ENCODE results near the gene CPN2. TPM values are rescaled to one million over a fixed set of nuclear protein-coding genes. Genes with fewer than 3 reads are reported as not detected.

The CPN2 gene
- polyA plus RNA-seq, 1 experiment: not detected

DNA sequence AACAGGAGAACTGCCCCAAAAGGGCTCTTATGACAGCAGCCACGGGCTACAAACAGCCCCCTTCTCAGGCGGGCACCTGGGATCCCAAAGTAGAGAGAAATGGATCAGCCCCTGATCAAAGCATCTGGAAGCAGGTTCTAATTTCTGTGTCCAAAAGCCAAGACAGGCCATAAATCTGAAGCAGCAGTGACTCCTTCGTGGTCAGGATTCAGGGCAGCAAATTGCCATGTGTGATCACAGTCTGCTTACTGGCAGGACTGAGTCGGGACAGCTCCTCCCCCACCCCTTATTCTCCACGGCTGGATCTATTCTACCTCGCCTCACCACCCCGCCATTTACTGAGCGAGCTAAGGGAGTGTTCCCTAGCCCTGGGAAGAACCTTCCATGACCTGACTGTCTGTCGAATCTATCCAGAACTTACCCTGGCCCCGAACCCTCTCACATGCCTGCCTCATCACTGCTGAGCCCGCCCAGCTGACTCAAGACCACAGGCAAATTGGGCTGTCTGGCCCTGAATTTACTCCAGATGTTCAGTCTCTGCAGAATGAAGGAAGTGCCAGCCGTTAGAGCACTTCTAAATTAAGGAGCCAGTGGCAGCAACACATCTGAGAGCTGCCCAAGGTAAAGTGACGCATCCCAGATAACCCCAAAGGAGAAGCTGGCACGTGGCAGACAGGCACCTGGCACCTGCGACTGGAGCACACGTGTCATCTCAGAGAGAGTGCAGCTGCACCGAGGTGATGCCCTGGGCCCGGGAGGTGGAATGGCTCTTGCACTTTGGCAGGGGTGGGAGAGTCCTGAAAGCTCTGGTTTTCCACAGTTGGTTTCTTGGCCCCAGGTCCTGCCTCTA is 17.1 kb upstream of the CPN2 start:
- ChIA-PET CTCF (interaction anchor here (0.6 to 3.2 kb wide), 6 partner anchors 10 to 1539 kb away, joined by 3 to 16 read pairs (median 3); no protein-coding TSS in a partner anchor), POLR2A (no interaction called here)
- DNase-seq (ENCODE audit: low read depth): peak; percentile 69
- no peak overlapping the region for H3K4me3 ChIP-seq (ENCODE audit: low read depth, low read length)
- H3K27me3 ChIP-seq (ENCODE audit: control insufficient read depth, insufficient read depth, low read length): peaks cover 2% of the 10 kb centered on the region
- TF ChIP-seq, protein P1, sequence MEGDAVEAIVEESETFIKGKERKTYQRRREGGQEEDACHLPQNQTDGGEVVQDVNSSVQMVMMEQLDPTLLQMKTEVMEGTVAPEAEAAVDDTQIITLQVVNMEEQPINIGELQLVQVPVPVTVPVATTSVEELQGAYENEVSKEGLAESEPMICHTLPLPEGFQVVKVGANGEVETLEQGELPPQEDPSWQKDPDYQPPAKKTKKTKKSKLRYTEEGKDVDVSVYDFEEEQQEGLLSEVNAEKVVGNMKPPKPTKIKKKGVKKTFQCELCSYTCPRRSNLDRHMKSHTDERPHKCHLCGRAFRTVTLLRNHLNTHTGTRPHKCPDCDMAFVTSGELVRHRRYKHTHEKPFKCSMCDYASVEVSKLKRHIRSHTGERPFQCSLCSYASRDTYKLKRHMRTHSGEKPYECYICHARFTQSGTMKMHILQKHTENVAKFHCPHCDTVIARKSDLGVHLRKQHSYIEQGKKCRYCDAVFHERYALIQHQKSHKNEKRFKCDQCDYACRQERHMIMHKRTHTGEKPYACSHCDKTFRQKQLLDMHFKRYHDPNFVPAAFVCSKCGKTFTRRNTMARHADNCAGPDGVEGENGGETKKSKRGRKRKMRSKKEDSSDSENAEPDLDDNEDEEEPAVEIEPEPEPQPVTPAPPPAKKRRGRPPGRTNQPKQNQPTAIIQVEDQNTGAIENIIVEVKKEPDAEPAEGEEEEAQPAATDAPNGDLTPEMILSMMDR (IDR thresholded peaks at IDR 0.05; ENCODE audit: insufficient read depth, low read depth, low read length): no peak
- H3K36me3 ChIP-seq (ENCODE audit: control insufficient read depth, insufficient read depth, low read length): no peaks in the 10 kb centered on the region

GRCh38 chr3:194365978-194366490 is 14.9 kb upstream of the CPN2 start:
- H3K36me3 ChIP-seq (ENCODE audit: control insufficient read depth, insufficient read depth, low read length): no peaks in the 10 kb centered on the region
- ChIA-PET CTCF (interaction anchor here (1.2 to 6.8 kb wide), 3 partner anchors 17 to 30 kb away, joined by 3 to 37 read pairs (median 4); no protein-coding TSS in a partner anchor), POLR2A (no interaction called here)
- no peak for DNase-seq (ENCODE audit: low read depth)
- TF ChIP-seq, protein P1 (IDR thresholded peaks at IDR 0.05; ENCODE audit: insufficient read depth, low read depth, low read length): no peak
- H3K4me3 ChIP-seq (ENCODE audit: low read depth, low read length): no peak overlapping the region
- peaks cover 2% of the 10 kb centered on the region for H3K27me3 ChIP-seq (ENCODE audit: control insufficient read depth, insufficient read depth, low read length)

DNA sequence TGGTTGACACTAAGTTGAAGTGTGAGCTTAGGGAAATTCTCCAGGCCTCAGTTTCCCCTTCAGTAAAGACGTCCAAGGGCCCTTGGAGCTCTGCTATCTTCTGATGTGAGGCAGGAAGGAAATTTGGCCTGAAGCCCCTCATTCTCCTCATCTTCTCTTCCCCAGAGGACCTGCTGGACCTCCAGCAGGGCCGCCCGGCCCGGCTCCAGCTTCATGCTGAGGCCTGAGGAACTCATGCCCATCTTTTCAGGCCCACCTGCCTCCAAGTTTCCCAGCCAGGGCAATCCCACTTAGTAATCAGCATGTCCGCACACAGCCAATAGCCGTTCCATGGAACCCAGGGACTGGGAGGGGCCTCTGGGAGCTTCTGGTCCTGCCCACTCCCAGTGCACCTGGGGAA is 14.4 kb upstream of the CPN2 start:
- ChIA-PET POLR2A (no interaction called here), CTCF (interaction anchor here (1.2 to 6.8 kb wide), 3 partner anchors 18 to 31 kb away, joined by 3 to 37 read pairs (median 4); no protein-coding TSS in a partner anchor)
- TF ChIP-seq, protein P1 (IDR thresholded peaks at IDR 0.05; ENCODE audit: insufficient read depth, low read depth, low read length): no peak
- Histone ChIP-seq H3K36me3 (ENCODE audit: control insufficient read depth, insufficient read depth, low read length) (no peaks in the 10 kb centered on the region), H3K27me3 (ENCODE audit: control insufficient read depth, insufficient read depth, low read length) (peaks cover 2% of the 10 kb centered on the region), H3K4me3 (ENCODE audit: low read depth, low read length) (no peak overlapping the region)
- no peak for DNase-seq (ENCODE audit: low read depth)

- no peak overlapping the region for H3K4me3 ChIP-seq (ENCODE audit: low read depth, low read length)
- ChIA-PET CTCF (interaction anchor here (1.2 to 6.8 kb wide), 4 partner anchors 14 to 32 kb away, joined by 3 to 37 read pairs (median 4); no protein-coding TSS in a partner anchor), POLR2A (no interaction called here)
- TF ChIP-seq, protein P1 (IDR thresholded peaks at IDR 0.05; ENCODE audit: insufficient read depth, low read depth, low read length): no peak
- DNase-seq (ENCODE audit: low read depth): peak; percentile 68
- H3K27me3 ChIP-seq (ENCODE audit: control insufficient read depth, insufficient read depth, low read length): peaks cover 2% of the 10 kb centered on the region
- H3K36me3 ChIP-seq (ENCODE audit: control insufficient read depth, insufficient read depth, low read length): no peaks in the 10 kb centered on the region
Measured at GRCh38 chr3:194364652-194365434, 13.7 kb upstream of the CPN2 start.

DNA sequence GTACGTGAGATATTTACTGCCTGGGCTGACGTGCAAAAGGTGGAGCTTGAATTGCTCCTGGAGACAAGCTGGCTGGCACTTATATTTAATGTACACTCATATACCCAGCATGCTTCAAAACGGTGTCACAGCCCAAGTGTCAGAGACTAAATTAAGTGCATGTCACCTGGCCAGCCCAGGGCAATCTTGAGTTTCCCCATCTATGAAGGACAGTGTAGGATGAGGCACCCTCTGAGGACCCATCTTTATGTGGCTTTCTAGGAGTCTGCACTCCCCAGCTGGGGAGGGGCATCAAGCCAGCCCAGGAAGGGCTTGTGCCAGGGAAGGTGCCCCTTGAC is 13.2 kb upstream of the CPN2 start:
- Histone ChIP-seq H3K4me3 (ENCODE audit: low read depth, low read length) (no peak overlapping the region), H3K27me3 (ENCODE audit: control insufficient read depth, insufficient read depth, low read length) (peaks cover 2% of the 10 kb centered on the region), H3K36me3 (ENCODE audit: control insufficient read depth, insufficient read depth, low read length) (no peaks in the 10 kb centered on the region)
- DNase-seq (ENCODE audit: low read depth): no peak
- ChIA-PET POLR2A (interaction anchor here (0.7 kb wide), 1 partner anchor 20 kb away, joined by 4 read pairs; no protein-coding TSS in a partner anchor), CTCF (interaction anchor here (1.3 to 6.8 kb wide), 4 partner anchors 14 to 21 kb away, joined by 3 to 37 read pairs (median 4); partner anchors contain the start of gene CPN2)
- TF ChIP-seq, protein P1 (IDR thresholded peaks at IDR 0.05; ENCODE audit: insufficient read depth, low read depth, low read length): no peak

Data from BJ (cell line).